ENCODE data around the gene STXBP3. TPM values are rescaled to one million over a fixed set of nuclear protein-coding genes. Genes with fewer than 3 reads are reported as not detected.
"Not testable (repeated sequence)": the region's sequence is repeated elsewhere in the genome, so short reads cannot be mapped to it uniquely, and the experiment has no call there.

Gene STXBP3, protein sequence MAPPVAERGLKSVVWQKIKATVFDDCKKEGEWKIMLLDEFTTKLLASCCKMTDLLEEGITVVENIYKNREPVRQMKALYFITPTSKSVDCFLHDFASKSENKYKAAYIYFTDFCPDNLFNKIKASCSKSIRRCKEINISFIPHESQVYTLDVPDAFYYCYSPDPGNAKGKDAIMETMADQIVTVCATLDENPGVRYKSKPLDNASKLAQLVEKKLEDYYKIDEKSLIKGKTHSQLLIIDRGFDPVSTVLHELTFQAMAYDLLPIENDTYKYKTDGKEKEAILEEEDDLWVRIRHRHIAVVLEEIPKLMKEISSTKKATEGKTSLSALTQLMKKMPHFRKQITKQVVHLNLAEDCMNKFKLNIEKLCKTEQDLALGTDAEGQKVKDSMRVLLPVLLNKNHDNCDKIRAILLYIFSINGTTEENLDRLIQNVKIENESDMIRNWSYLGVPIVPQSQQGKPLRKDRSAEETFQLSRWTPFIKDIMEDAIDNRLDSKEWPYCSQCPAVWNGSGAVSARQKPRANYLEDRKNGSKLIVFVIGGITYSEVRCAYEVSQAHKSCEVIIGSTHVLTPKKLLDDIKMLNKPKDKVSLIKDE
- 58.4 and 58.6 TPM in 2 replicates for total RNA-seq

DNA sequence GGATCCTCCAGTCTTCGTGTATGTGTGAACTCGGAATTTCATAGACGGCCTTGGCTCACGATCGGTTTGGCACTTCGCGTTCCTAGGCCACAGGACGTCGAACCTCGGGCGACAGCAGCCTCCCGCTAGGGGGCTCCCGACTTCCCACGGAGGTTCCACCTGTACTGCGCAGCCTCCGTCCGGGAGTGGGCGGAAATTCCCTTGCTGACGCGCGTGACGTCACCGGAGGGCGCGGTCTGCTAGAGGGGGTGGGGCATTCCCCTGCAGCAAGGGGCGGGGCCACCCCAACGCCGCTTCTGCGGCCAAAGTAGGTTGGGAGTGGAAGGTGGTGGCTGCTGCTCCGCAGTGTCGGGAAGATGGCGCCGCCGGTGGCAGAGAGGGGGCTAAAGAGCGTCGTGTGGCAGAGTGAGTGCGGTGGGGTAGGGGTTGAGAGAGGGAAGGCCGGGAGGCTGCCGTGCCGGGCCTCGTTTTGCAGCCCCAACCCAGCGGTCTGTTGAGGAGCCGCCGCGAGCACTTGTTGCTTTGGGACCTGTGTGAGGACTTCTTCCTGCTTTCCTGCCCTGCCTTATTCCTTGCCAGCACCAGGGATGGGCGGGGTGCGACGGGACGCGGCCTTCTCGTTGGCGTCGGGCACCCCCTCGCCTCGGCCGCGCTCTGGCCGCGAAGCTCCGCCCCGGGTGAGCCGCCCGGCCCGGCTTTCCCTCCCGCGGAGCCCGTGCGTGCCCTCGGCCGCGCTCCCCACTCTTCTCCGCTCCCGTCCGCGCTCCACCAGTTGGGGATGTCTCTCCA lies at the start of gene STXBP3:
Gene STXBP3 (plus strand): TSS at position 293 of the 789 bp plus-strand sequence. CDS start 64 bp downstream, at position 357.
- intact Hi-C loops (cut with micrococcal nuclease): loop anchor here (1.0 to 5.0 kb wide), 18 partner anchors 42 to 746 kb away; partner anchors contain the start of genes CLCC1, CYB561D1, PSMA5 and SARS1

DNA sequence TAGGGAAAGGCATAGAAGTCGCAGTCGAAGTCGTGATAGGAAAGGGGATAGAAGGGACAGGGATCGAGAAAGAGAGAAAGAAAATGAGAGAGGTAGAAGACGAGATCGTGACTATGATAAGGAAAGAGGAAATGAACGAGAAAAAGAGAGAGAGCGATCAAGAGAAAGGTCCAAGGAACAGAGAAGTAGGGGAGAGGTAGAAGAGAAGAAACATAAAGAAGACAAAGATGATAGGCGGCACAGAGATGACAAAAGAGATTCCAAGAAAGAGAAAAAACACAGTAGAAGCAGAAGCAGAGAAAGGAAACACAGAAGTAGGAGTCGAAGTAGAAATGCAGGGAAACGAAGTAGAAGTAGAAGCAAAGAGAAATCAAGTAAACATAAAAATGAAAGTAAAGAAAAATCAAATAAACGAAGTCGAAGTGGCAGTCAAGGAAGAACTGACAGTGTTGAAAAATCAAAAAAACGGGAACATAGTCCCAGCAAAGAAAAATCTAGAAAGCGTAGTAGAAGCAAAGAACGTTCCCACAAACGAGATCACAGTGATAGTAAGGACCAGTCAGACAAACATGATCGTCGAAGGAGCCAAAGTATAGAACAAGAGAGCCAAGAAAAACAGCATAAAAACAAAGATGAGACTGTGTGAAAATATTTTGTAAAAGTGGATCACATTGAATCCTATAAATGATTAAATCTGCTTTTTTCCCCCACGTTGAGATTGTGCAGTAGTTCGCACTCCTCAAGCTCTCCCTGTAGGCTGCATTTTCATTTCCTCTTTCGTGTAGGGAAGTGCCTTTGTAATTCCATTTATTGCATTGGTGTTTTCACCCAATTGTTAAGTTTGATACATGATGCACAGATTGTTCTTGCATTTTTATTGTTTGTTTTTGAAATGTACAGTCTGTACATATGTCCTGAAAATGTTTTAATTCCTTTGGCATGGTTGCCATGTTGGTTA lies 46.8 kb upstream of the STXBP3 start:
- intact Hi-C loops (cut with micrococcal nuclease): no loop called here

DNA sequence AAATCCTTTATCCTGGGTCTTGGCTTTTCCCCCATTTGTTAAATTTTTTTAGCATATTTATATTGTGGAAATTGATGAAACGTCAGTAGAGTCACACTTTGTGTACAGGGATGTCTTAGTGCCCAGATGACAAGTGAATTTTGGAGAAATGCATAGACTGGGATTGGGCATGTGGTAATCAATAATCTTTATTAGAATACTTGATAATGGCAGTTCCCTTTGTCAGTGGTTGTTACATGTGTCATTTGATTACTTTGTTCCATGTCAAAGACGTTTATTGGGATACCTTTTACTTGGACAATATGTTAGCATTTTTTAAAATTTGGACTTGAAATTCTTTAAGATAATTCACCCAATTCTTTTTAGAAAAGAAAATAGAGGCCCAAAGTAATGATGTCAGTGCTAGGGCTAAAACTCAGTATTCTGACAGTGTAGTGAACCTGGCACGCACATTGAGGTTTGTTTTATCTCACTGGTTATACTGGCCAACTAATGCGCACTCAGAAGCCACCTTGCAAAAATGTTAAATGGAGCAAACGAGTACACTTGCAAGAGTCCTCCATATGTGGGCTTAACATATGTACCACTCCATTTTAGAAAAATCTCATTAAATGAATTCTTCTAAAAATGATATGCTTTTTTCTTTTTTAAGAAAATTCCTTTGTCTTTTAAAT lies 45.2 kb upstream of the STXBP3 start:
- intact Hi-C loops (cut with micrococcal nuclease): no loop called here

DNA sequence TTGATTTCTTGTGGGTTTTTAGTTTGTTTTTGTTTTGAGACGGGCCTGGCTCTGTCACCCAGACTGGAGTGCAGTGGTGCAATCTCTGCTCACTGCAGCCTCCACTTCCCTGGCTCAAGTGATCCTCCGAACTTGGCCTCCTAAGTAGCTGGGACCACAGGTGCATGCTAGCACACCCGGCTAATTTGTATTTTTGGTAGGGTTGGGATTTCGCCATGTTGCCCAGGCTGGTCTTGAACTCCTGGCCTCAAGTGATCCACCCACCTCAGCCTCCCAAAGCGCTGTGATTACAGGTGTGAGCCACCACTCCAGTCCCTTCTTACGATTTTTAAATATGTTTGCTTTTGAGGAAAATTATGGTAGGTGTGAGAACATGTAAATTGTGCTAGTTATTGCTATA lies 44.4 kb upstream of the STXBP3 start:
- intact Hi-C loops (cut with micrococcal nuclease): not testable (repeated sequence)

DNA sequence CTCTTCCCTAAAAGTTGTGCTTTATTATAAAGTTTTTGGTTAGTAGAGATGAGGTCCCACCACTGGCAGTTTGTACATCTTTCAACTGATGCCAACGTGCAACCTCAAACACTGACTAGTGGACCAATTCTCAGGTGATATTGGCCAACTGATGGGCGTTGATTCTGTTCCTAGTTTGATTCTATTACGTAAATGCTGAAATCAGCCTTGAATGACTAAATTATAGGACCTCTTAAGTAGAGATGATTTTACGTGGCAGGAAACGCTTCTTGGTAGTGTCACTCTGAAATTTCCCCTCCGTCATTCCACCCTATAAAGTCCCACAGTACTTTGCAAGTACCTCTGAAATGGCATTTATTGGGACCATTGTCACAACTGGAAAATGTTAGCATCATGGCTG lies 42.5 kb upstream of the STXBP3 start:
- intact Hi-C loops (cut with micrococcal nuclease): loop anchor here (1.0 kb wide), 2 partner anchors 11 to 42 kb away; partner anchors contain the start of gene STXBP3

DNA sequence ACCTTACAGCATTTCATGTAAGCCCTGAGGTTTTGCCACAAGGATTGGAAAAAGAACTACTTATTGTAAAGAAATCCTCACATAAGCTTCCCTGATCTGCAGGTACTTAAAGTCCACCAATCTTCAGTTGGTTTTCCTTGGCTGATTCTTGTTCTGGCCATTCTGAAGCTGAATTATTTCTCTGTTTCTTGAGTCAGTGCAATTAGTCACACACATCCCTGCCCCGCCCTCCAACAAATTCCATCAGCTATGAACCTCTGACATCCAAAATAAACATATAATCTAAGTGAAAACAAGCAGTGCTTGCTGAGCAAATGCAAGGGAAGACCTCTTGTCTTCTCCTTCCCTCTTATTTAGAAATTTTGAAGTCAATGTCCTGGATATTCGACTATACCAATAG lies 42.0 kb upstream of the STXBP3 start:
- intact Hi-C loops (cut with micrococcal nuclease): loop anchor here (1.0 kb wide), 2 partner anchors 11 to 42 kb away; partner anchors contain the start of gene STXBP3

DNA sequence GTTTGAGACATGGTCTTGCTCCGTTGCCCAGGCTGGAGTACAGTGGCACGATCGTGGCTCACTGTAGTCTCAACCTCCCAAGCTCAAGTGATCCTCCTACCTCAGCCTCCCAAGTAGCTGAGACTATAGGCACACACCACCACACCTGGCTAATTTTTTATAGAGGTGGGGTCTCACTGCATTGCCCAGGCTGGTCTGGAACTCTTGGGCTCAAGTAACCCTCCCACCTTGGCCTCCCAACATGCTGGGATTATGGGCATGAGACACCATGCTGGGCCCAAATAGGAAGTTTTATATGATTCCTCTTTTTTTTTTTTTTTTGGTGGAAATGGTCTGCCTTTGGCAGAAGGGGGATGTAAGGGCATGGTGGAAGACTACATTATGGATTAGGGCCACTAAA lies 39.8 kb upstream of the STXBP3 start:
- intact Hi-C loops (cut with micrococcal nuclease): no loop called here

DNA sequence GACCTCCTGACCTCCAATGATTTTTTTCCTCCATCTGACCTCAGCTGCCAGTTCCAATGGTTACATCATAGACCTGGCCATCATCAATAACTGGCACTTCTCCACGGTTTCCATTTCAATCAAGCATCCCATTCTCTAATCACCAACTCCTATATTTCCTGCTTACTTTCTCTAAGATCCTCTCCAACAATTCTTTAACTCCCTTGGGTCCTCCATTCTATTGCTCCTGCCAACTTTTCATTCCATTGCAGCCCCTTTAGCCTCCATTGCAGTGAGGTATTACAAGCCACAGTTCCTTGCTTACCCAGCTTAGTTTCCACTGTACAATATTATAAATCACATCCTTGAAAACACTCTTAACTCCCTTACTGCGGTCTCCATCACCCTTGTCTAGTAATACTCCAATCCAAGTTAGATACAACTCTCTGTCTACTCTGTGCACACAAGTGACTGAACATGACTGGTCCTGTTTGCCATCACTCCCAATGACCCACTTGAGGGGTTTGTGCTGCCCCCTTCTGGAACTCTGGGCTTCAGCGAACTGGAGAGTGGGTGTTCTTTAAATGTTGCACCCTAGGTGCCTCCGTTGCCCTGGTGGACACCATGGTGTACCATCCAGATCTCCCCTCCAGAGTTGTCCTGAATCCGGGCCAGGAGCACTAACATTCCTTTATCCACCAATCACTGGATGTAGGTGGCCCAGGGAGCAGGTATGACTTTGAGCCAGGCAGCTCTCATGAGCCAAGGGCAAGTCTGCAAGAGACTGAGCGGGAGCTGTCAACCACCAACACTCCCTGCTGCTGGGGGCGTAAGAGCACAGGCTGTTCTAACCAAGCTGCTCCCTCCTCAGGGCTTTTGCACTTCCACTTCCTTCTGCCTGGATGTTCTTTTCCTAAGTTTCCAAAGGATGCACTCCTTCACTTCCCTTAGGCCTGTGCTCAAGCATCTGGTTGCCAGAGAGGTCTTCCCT lies 37.5 kb upstream of the STXBP3 start:
- intact Hi-C loops (cut with micrococcal nuclease): loop anchor here (1.0 to 2.0 kb wide), 3 partner anchors 16 to 197 kb away; partner anchors contain the start of gene PRPF38B

DNA sequence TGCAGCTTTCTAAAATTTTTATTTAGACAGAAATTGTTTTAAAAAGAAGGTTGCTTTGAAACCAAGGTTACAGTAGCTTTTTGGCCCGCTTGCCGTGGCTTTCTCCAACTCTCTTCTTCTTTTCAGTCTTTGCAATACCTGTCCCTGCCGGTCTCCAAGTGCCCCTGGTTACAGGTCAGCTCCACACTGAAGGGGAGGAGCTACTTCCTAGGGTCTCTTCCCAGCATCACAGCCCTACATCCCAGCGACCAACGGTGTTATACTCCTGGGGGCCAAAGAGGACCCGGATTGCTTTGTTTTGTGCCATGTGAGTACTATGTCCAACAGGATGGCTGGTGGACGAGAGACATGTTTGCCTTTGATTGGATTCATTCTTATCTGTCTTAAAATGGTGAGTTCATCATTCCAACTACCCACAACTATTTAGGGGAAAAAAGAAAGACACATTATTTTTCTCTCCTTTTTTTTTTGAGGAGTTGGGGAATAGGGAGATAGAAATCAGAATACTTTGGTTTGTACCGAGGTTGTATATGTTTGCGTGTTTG lies 33.8 kb upstream of the STXBP3 start, which contains the start of gene FNDC7:
Gene FNDC7 (plus strand): TSS at position 303 of the 545 bp plus-strand sequence. CDS start 26 bp downstream, at position 329.
- intact Hi-C loops (cut with micrococcal nuclease): no loop called here

DNA sequence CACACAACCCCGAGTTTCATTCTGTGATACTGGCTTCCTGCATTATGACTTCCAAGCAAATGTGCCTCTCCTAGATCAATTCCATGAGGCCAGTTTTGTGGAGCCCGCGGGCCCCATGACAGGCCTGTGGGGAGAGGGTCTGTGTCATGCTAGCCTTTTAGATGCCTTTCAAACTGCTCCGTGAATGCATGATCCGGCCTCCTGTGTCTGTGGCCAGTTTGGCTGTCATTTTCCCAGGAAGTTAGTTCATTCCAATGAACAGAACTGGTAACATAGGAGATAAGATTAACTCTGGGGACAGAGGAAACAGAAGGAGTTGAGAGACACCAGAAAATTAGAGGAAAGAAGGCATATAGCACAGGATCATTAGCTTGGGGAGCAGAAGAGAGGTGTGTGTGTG lies 30.5 kb upstream of the STXBP3 start:
- intact Hi-C loops (cut with micrococcal nuclease): no loop called here

DNA sequence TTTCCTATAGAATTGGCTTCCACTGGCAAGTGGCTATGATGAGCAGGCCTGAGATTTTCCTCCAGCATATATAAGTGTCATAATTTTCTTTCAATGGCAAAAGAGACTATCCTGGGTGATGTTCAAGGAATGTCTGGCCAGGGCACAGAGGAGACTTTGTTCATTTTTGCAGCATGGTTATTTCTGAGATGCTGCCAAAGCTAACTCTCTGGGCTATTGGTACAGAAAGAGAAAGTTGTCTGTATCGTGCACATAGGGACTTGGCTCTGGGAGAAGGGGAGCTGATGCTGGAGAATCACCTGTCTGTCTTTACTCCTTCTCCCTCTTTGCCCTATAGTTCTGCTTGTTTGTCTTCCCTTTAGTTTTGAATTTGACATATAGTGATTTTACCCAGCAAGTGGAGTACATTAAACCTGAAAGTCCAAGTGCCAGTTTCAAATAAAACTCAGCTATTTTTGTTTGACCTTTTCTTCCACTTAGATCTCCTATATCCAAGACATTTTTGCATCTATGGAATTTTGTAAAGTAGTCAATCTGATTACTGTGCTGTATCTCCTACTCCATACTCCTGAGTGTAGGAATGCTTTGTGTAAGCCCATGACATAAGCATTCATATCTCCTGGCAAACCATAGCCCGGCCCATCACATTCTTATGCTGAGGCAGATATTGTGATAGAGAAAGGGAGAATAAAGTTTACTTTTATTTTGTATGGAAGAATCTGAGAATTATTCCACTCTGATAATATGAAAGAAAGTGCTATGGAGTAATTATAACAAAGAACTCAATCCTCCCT lies 29.8 kb upstream of the STXBP3 start:
- intact Hi-C loops (cut with micrococcal nuclease): no loop called here

DNA sequence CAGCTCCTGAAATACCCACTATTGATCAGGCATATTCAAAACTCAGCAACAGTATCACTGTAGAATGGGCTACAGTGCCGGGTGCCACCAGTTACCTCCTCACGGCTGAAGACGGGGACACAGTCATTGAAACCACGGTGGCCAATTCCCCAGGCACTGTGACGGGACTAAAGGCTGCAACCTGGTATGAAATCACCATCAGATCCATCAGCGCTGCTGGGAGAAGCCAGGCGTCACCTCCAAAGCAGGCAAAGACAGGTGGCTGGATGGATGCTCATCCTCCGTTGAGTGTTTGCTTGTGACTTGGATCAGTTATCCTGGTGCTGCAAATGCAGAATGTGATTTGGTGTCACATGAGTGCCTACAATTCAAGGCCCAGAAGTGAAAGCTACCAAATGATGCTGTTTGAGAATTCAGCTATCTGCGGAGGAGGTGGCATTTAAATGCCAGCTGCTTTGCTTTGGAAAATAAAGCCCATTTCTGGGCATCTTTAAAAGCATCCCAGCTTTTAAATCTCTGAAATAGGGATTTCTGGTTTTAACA lies 28.6 kb upstream of the STXBP3 start:
- intact Hi-C loops (cut with micrococcal nuclease): no loop called here

DNA sequence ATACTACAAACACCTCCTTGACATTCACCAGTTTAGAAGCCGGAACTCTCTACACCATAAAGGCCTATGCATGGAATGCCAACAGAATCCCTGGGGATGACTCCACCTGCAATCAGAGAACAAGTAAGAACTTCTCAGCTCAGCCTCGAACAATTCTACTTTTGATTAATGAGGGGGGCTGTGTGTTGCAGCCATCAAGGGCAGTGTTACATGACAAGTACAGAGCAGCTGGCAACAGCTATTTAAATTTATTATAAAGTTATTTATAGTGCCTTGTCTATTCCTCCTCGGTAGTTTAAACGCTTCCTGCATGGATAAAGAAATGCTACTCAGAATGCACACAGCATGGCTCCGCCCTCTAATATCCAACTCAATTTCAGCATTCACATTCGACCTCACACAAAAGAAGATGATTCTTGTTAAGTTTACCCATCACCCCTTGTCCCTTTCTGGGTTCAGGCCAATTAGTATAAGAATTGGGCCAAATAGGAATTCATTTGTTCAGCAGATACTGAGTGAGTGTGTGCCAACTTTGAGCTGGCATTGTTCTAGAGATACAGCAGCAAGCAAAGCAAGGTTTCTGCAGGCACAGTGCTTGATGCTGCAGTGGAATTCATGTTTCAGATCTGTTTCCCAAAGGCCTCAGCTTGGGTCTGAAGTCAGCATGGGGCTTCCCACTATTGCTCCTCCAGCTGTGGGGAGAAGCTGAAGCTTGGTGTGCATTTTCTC lies 27.4 kb upstream of the STXBP3 start:
- intact Hi-C loops (cut with micrococcal nuclease): no loop called here

DNA sequence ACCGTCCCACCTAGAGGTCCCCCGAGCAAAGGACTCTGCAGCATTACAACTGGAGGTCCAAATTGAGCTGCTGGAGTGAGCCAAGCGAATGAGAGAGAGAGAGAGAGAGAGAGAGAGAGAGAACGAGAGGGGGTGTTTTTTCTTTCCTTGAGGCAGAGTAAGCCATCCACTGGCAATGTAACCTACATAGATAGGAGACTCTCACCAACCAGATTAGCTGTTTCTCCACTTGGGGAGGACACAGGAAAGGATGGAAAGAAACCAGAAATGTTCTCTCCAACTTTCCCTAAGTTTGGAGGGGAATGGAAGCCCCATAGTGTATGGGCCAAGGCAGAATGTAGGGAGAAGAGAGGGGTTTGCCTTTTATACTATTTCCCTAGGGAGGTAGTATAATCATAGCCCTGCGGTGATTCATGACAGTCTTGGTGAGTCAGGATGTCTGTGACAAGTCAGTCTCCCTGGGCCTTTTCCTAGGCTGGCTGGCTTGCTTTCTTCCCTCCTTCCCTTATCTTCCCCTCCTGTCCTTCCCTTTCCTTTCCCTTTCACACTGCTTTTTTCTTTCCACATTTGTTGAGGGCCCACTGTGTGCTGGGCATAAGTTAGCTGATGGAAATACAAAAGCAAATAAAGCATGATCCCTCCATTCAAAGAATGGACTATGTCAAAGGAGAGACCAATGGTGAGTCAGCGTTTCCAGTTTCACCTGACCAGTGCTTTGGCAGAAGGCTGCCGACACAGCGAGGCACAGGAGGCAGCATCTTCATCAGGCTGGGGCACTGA lies 26.6 kb upstream of the STXBP3 start:
- intact Hi-C loops (cut with micrococcal nuclease): no loop called here

DNA sequence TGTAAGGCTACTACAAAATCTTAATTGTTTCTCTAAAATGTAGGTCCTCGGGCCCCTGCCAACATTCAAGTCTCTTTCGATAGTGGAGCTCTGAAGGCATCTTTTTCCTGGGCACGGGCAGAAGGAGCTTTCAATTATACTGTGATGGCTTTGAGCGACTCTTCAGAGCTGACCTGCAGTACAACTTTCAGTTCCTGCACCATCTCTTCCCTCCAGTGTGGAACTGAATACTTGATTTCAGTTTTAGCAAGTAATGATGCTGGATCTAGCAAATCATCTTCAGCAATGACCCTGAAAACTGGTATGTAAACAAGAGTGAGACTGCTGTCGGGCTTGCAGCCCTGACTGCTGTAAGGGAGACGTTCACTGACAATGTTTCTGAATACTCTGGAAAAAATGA lies 24.2 kb upstream of the STXBP3 start:
- intact Hi-C loops (cut with micrococcal nuclease): loop anchor here (2.0 kb wide), 1 partner anchor 15 kb away; no protein-coding TSS in a partner anchor

DNA sequence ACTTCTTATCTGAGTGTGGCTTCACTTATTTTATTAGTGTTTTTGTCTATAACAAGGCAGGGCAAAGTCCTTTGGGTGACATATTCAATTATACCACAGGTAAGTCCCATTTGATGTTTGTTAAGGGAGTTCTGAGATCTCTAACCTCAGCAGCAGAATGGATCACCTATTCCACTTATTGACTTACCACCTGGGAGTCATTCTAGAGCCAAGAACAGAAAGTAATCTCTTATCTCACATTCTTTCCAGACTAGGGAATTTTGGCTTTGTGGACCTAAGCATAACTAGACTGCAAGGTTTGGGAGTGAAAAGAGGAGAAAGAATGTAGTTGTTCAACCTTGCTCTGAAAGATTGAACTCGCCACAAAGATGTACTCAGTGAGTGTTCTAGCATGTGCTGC lies 20.6 kb upstream of the STXBP3 start:
- intact Hi-C loops (cut with micrococcal nuclease): no loop called here
